CD4-positive, alpha-beta memory T cell (primary cell): ENCODE measurements around the gene IFNL4. TPM values are rescaled to one million over a fixed set of nuclear protein-coding genes. Genes with fewer than 3 reads are reported as not detected.
"Not testable (repeated sequence)": the region's sequence is repeated elsewhere in the genome, so short reads cannot be mapped to it uniquely, and the experiment has no call there.

Experiments
- CTCF ChIA-PET: fragments of 350-600 bp; sonication (Branson Sonifier 250); formaldehyde crosslinking; loops from one replicate; lab custom pipeline; 2021; ENCODE audit warnings: inconsistent platforms; ENCODE audit not compliant: partially characterized antibody; lab: Charles Lee
- POLR2A ChIA-PET: fragments of 350-600 bp; sonication (Branson Sonifier 250); formaldehyde crosslinking; loops from one replicate; lab custom pipeline; 2021; ENCODE audit not compliant: partially characterized antibody; lab: Charles Lee
- DNase-seq, 5 donors: peaks; one replicate each; pipeline versions ENCODE4 v3.0.0 to v3.0.0-alpha.2; 2020 to 2022; ENCODE audit warnings: mixed read lengths in 1 of 5
- H3K27ac ChIP-seq: one replicate; pipeline ENCODE4 v1.7.0; 2013; ENCODE audit warnings: low read depth, low read length
- H3K27me3 ChIP-seq: 2 replicates; pipeline ENCODE4 v1.7.0; 2013; ENCODE audit warnings: mild to moderate bottlenecking, low read length, moderate library complexity; ENCODE audit not compliant: insufficient read depth
- H3K36me3 ChIP-seq: 2 replicates; pipeline ENCODE4 v1.7.0; 2013; ENCODE audit warnings: mild to moderate bottlenecking, low read length, moderate library complexity; ENCODE audit not compliant: insufficient read depth
- H3K4me1 ChIP-seq: 2 replicates; pipeline ENCODE4 v1.7.0; 2013; ENCODE audit warnings: mild to moderate bottlenecking, low read length, moderate library complexity; ENCODE audit not compliant: insufficient read depth
- H3K4me3 ChIP-seq, 2 donors: one replicate each; pipeline ENCODE4 v1.7.0; 2013; ENCODE audit warnings: low read length in 2 of 2, mild to moderate bottlenecking in 1 of 2
- H3K9me3 ChIP-seq, 2 donors: one replicate each; pipeline ENCODE4 v1.7.0; 2013; ENCODE audit warnings: low read length in 2 of 2, control low read depth in 1 of 2; ENCODE audit not compliant: control insufficient read depth in 1 of 2
- H3K27ac Mint-ChIP-seq, 7 donors: one replicate each; pipeline ENCODE4 v1.8.0; 2020 to 2021; ENCODE audit warnings: mixed read lengths in 7 of 7, mild to moderate bottlenecking in 6 of 7, inconsistent platforms in 3 of 7, moderate library complexity in 3 of 7
- H3K27me3 Mint-ChIP-seq, 2 donors: one replicate each; pipeline ENCODE4 v1.8.0; 2020 to 2021; ENCODE audit warnings: mixed read lengths in 2 of 2
- H3K36me3 Mint-ChIP-seq, 2 donors: one replicate each; pipeline ENCODE4 v1.8.0; 2020 to 2021; ENCODE audit warnings: mixed read lengths in 2 of 2, inconsistent platforms in 1 of 2, mild to moderate bottlenecking in 1 of 2
- H3K4me1 Mint-ChIP-seq, 4 donors: one replicate each; pipeline ENCODE4 v1.8.0; 2020 to 2021; ENCODE audit warnings: mixed read lengths in 4 of 4, mild to moderate bottlenecking in 1 of 4
- H3K4me3 Mint-ChIP-seq, 8 donors: one replicate each; pipeline ENCODE4 v1.8.0; 2020 to 2021; ENCODE audit warnings: mixed read lengths in 8 of 8, mild to moderate bottlenecking in 7 of 8, moderate library complexity in 6 of 8, inconsistent platforms in 3 of 8
- H3K9me3 Mint-ChIP-seq, 8 donors: one replicate each; pipeline ENCODE4 v1.8.0; 2020 to 2021; ENCODE audit warnings: mixed read lengths in 8 of 8, mild to moderate bottlenecking in 5 of 8, inconsistent platforms in 3 of 8, moderate library complexity in 1 of 8
- intact Hi-C: fragments of 100-400 bp; cut with micrococcal nuclease; formaldehyde crosslinking; loops from one replicate; pipeline ENCODE4 v1.15.1; 2023
- polyA plus RNA-seq, 2 donors: library from polyadenylated mRNA; unstranded; fragments of 300-500 nt; fragmentation: Illumina TruSeq; gene quantifications; one replicate each; pipeline ENCODE4 v1.2.3, GENCODE V29; 2021
- total RNA-seq, 2 experiments: library from RNA; stranded (reverse); gene quantifications; one replicate each; pipeline ENCODE4 v1.2.3, GENCODE V29; 2021

IFNL4 gene
- total and polyA plus RNA-seq, 4 experiments from 2014 or later = not detected

DNA sequence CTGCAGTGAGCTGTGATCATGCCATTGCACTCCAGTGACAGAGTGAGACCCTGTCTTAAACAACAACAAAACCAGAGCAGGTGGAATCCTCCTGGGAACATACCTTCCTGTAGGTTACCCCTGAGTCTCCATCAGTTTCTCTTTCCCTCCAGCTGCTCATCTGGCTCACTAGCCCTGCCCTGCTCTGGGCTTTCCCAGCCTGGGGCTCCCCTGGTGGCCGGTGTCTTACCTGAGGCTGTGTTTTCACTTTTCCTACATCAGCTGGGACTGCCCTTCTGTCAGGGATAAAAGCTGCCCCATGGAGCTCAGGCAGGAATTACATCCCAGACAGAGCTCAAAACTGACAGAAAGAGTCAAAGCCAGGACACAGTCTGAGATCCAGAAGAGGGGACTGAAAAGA, 19.4 kb upstream of the IFNL4 start, which contains the start of gene IFNL2:
Gene IFNL2, plus strand, starts transcription at position 312 of the 400 bp plus-strand sequence. CDS start 173 bp downstream, outside the sequence.
- H3K9me3 Mint-ChIP-seq, DNase-seq, H3K36me3 Mint-ChIP-seq: not testable (repeated sequence)

DNA sequence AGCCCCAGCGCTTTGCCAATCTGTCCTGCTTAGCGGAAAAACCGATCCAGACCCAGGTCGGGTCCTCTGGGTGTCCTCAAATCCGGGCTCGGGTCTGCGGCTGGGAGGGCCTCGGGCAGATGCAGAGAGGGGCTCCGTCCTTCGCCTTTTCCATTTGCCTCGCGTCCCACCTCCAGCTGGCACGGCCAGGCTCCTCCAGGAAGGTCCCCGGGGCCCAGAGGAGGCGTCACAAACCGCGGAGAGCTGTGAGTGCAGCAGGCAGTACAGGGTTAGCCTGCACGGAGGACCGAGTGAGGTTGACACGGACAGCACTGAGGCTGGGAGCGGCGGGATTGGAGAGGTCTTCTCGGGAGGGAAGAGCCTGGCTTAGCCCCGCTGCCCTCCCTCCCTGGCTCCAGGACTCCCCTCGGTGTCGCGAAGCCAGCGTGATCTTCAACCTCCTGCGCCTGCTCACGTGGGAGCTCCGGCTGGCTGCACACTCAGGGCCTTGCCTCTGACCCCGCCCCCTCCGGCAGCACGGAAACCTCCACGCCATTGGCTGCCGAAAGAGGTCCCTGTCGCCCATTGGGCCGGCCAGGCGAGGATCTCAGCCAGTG, 16.8 kb upstream of the IFNL4 start:
- peaks cover 18% of the 10 kb centered on the region for H3K27me3 ChIP-seq
- no peaks in the 10 kb centered on the region for H3K4me1 ChIP-seq
- DNase-seq = no peak
- ChIA-PET CTCF (no interaction called here), POLR2A (no interaction called here)
- no peaks in the 10 kb centered on the region for H3K36me3 ChIP-seq
- Mint-ChIP-seq H3K4me1 (peaks cover 3 to 8% (median 5%) of the 10 kb centered on the region in 4 donors), H3K9me3 (no peaks in the 10 kb centered on the region), H3K36me3 (no peaks in the 10 kb centered on the region), H3K27ac (no peak overlapping the region), H3K4me3 (peak overlapping the region in 1 of 8 donors; percentile 46), H3K27me3 (peaks cover 22 to 23% of the 10 kb centered on the region in 2 donors)
- H3K9me3 ChIP-seq = no peaks in the 10 kb centered on the region
- H3K27ac ChIP-seq = no peak overlapping the region
- intact Hi-C loops = no loop called here
- H3K4me3 ChIP-seq = no peak overlapping the region

More for the DNA sequence above, 19.4 kb upstream of the IFNL4 start, which contains the start of gene IFNL2:
- H3K27ac Mint-ChIP-seq = peak within 1 kb of the TSS in 1 of 7 donors; percentile 61
- H3K9me3 ChIP-seq, POLR2A ChIA-PET, intact Hi-C loops, H3K27me3 ChIP-seq, H3K27ac ChIP-seq, H3K4me3 ChIP-seq, H3K36me3 ChIP-seq, CTCF ChIA-PET, H3K4me1 ChIP-seq, H3K4me3 Mint-ChIP-seq, H3K4me1 Mint-ChIP-seq: not testable (repeated sequence)
- H3K27me3 Mint-ChIP-seq = peaks cover 15 to 16% of the 10 kb centered on the region in 2 donors

DNA sequence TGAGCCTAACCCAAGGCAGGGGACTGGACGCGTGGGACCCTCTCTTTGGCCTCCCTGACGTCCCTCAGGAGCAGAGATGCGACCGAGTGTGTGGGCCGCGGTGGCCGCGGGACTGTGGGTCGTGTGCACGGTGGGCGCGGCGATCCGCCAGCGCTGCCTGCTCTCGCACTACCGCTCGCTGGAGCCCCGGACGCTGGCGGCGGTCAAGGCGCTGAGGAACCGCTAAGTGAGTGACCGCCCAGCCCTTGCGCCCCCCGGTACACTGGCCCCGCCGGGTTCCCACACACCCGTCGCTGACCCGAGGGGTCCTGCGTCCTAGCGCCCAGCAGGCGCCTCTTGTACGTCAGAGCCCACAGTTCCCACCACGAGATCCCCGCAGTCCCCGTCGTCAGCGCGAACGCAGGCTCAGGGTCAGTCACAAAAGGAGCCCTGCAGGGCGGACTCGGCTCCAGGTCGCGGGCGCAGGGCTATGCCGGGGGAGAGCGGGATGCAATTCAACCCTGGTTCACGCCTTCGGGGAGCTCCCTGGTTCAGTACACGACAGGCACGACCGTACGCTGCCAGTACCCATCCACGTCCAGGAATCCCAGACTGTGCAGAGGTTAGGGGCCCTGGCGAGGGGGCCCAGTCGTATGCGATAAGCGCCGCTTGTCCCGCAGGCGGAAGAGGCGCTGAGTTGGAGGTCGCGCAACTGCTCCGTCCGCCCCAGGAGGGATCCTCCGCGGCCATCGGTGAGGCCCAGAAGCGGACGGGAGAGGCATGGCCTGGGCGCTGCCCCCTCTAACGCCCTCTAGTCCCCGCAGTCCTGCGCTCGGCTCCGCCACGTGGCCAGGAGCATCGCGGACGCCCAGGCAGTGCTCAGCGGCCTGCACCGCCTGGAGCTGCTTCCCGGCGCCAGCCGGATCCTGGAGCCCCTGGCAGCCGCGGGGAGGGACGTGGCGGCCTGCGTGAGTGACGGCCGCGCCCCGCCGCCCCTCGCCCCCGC, 15.9 kb upstream of the IFNL4 start:
- ChIA-PET CTCF (no interaction called here), POLR2A (no interaction called here)
- Mint-ChIP-seq H3K9me3 (no peaks in the 10 kb centered on the region), H3K27ac (no peak overlapping the region), H3K36me3 (no peaks in the 10 kb centered on the region), H3K4me1 (peaks cover 3 to 8% (median 5%) of the 10 kb centered on the region in 4 donors), H3K27me3 (peaks cover 21 to 24% of the 10 kb centered on the region in 2 donors), H3K4me3 (peak overlapping the region in 1 of 8 donors; percentile 13)
- intact Hi-C loops = no loop called here
- Histone ChIP-seq H3K27ac (no peak overlapping the region), H3K4me3 (no peak overlapping the region), H3K27me3 (peaks cover 18% of the 10 kb centered on the region), H3K4me1 (no peaks in the 10 kb centered on the region), H3K36me3 (no peaks in the 10 kb centered on the region), H3K9me3 (no peaks in the 10 kb centered on the region)
- DNase-seq = no peak

DNA sequence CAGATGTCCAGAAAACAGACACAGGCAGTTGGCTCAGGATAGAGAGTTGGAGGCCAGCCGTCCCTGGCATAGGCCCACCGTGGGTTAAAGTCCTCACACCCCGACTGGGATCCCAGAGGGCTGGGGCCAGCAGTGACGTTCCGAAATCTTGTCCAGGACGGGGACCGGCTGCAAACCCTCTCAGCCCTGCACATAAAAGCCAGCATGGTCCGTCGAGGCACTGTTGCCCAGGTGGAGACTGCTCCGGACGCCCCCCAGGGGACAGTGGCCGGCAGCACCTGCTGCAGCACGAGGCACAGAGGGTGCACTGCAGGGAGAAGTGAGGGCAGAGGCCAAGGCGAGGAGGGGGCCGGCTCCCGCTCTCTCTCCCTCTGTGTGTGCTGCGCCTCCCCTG, 15.3 kb upstream of the IFNL4 start:
- Mint-ChIP-seq H3K36me3 (no peaks in the 10 kb centered on the region), H3K4me1 (peaks cover 3 to 8% (median 5%) of the 10 kb centered on the region in 4 donors), H3K27me3 (peaks cover 21 to 24% of the 10 kb centered on the region in 2 donors), H3K4me3 (peak overlapping the region in 2 of 8 donors; percentile 1 to 18), H3K27ac (no peak overlapping the region), H3K9me3 (no peaks in the 10 kb centered on the region)
- ChIA-PET CTCF (no interaction called here), POLR2A (no interaction called here)
- Histone ChIP-seq H3K27me3 (peaks cover 18% of the 10 kb centered on the region), H3K36me3 (no peaks in the 10 kb centered on the region), H3K4me3 (no peak overlapping the region), H3K4me1 (no peaks in the 10 kb centered on the region), H3K9me3 (no peaks in the 10 kb centered on the region), H3K27ac (no peak overlapping the region)
- intact Hi-C loops = no loop called here
- DNase-seq = no peak

DNA sequence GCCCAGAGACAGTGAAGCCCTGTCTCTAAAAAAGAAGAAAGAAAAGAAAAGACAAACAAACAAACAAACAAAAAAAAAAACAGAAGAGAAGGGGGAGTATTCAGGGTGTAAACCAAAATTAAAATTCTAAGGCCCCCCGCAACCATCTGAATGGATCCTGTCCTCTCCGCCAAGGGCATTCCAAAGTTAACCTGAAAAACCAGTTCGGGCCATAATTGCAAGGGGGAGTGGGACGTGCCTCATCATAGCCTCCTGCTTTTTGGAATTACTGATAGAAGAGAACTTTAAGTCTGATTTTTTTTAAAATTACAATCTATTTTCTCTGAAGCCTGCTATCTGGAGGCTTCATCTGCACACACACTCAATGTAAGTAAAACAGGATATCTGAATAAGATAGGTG, 13.8 kb upstream of the IFNL4 start:
- no peaks in the 10 kb centered on the region for H3K36me3 Mint-ChIP-seq
- no peak overlapping the region for H3K4me3 Mint-ChIP-seq

DNA sequence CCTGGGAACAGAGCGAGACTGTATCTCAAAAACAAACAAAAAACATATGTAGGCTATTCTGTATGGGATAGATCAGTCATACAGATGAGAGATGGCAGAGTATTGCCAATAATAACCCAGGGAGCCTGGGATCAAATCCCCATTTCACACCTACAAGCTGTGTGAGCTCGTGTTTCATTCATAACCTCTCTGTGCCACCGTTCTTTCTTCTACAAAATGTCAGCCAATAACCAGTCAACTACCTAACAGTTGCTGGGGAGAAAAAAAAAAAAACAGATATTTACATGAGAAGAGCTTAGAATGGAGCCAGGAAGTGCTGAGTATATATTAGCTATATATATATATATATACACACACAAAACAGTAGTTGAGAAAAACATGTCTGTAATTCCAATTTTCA, 13.0 kb upstream of the IFNL4 start:
- H3K36me3 Mint-ChIP-seq = no peaks in the 10 kb centered on the region
- Histone ChIP-seq H3K4me3 (no peak overlapping the region), H3K27ac (no peak overlapping the region), H3K4me1 (peaks cover 9% of the 10 kb centered on the region), H3K9me3 (no peaks in the 10 kb centered on the region), H3K36me3 (no peaks in the 10 kb centered on the region), H3K27me3 (peaks cover 18% of the 10 kb centered on the region)
- POLR2A ChIA-PET = no interaction called here
- CTCF ChIA-PET = interaction anchor here (1.0 to 1.1 kb wide), 2 partner anchors 9 to 71 kb away, joined by 3 to 4 read pairs; no protein-coding TSS in a partner anchor
- no peak overlapping the region for H3K27ac Mint-ChIP-seq
- H3K4me1 Mint-ChIP-seq = peaks cover 7 to 14% (median 11%) of the 10 kb centered on the region in 4 donors
- no peak for DNase-seq
- H3K4me3 Mint-ChIP-seq = no peak overlapping the region
- intact Hi-C loops = no loop called here
- peaks cover 0 to 1% (median 0%) of the 10 kb centered on the region in 8 donors for H3K9me3 Mint-ChIP-seq
- peaks cover 26 to 29% of the 10 kb centered on the region in 2 donors for H3K27me3 Mint-ChIP-seq

More for the DNA sequence above, 13.8 kb upstream of the IFNL4 start:
- ChIA-PET POLR2A (no interaction called here), CTCF (interaction anchor here (1.1 kb wide), 1 partner anchor 70 kb away, joined by 3 read pairs; no protein-coding TSS in a partner anchor)
- Histone ChIP-seq H3K36me3 (no peaks in the 10 kb centered on the region), H3K27me3 (peaks cover 18% of the 10 kb centered on the region), H3K4me1 (peaks cover 9% of the 10 kb centered on the region), H3K9me3 (no peaks in the 10 kb centered on the region), H3K27ac (no peak overlapping the region), H3K4me3 (no peak overlapping the region)
- Mint-ChIP-seq H3K27me3 (peaks cover 24% of the 10 kb centered on the region in 2 donors), H3K4me1 (peaks cover 7 to 14% (median 11%) of the 10 kb centered on the region in 4 donors), H3K9me3 (no peaks in the 10 kb centered on the region), H3K27ac (no peak overlapping the region)
- no peak for DNase-seq
- intact Hi-C loops = no loop called here

DNA sequence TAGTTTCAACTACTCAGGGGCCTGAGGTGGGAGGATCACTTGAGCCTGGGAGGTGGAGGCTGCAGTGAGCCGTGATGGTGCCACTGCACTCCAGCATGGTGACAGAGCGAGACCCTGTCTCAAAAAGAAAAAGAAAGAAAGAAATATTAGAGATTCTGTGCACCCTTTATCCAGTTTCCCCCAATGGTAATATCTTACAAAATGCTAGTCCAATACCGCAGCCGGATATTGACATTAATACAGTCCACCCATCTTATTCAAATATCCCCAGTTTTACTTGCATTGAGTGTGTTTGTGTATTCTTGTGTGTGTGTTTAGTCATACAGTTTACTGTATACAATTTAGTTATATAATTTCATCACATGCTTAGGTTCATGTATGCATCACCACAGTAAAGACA, 8.6 kb upstream of the IFNL4 start:
- ChIA-PET CTCF (no interaction called here), POLR2A (no interaction called here)
- H3K27ac Mint-ChIP-seq = peak overlapping the region in 1 of 7 donors; percentile 35
- H3K4me3 ChIP-seq = no peak overlapping the region
- H3K9me3 Mint-ChIP-seq = peaks cover 0 to 4% (median 0%) of the 10 kb centered on the region in 8 donors
- no peaks in the 10 kb centered on the region for H3K36me3 ChIP-seq
- H3K4me3 Mint-ChIP-seq = no peak overlapping the region
- peaks cover 5% of the 10 kb centered on the region for H3K27me3 ChIP-seq
- peaks cover 12 to 14% of the 10 kb centered on the region in 2 donors for H3K27me3 Mint-ChIP-seq
- no peak overlapping the region for H3K27ac ChIP-seq
- peaks cover 9% of the 10 kb centered on the region for H3K4me1 ChIP-seq
- H3K4me1 Mint-ChIP-seq = peaks cover 4 to 9% (median 7%) of the 10 kb centered on the region in 4 donors
- intact Hi-C loops = no loop called here
- DNase-seq = no peak
- no peaks in the 10 kb centered on the region for H3K9me3 ChIP-seq
- no peaks in the 10 kb centered on the region for H3K36me3 Mint-ChIP-seq
